CD4-positive, alpha-beta memory T cell (primary cell): ENCODE data around the gene C1orf174. TPM values are rescaled to one million over a fixed set of nuclear protein-coding genes. Genes with fewer than 3 reads are reported as not detected.

Experiments used
- CTCF ChIA-PET: fragments of 350-600 bp; sonication (Branson Sonifier 250); formaldehyde crosslinking; loops from one replicate; lab custom pipeline; 2021; ENCODE audit warnings: inconsistent platforms; ENCODE audit not compliant: partially characterized antibody; lab: Charles Lee
- POLR2A ChIA-PET: fragments of 350-600 bp; sonication (Branson Sonifier 250); formaldehyde crosslinking; loops from one replicate; lab custom pipeline; 2021; ENCODE audit not compliant: partially characterized antibody; lab: Charles Lee
- DNase-seq, 5 donors: peaks; one replicate each; pipeline versions ENCODE4 v3.0.0 to v3.0.0-alpha.2; 2020 to 2022; ENCODE audit warnings: mixed read lengths in 1 of 5
- H3K27ac ChIP-seq: one replicate; pipeline ENCODE4 v1.7.0; 2013; ENCODE audit warnings: low read depth, low read length
- H3K27me3 ChIP-seq: 2 replicates; pipeline ENCODE4 v1.7.0; 2013; ENCODE audit warnings: mild to moderate bottlenecking, low read length, moderate library complexity; ENCODE audit not compliant: insufficient read depth
- H3K36me3 ChIP-seq: 2 replicates; pipeline ENCODE4 v1.7.0; 2013; ENCODE audit warnings: mild to moderate bottlenecking, low read length, moderate library complexity; ENCODE audit not compliant: insufficient read depth
- H3K4me1 ChIP-seq: 2 replicates; pipeline ENCODE4 v1.7.0; 2013; ENCODE audit warnings: mild to moderate bottlenecking, low read length, moderate library complexity; ENCODE audit not compliant: insufficient read depth
- H3K4me3 ChIP-seq, 2 donors: one replicate each; pipeline ENCODE4 v1.7.0; 2013; ENCODE audit warnings: low read length in 2 of 2, mild to moderate bottlenecking in 1 of 2
- H3K9me3 ChIP-seq, 2 donors: one replicate each; pipeline ENCODE4 v1.7.0; 2013; ENCODE audit warnings: low read length in 2 of 2, control low read depth in 1 of 2; ENCODE audit not compliant: control insufficient read depth in 1 of 2
- H3K27ac Mint-ChIP-seq, 7 donors: one replicate each; pipeline ENCODE4 v1.8.0; 2020 to 2021; ENCODE audit warnings: mixed read lengths in 7 of 7, mild to moderate bottlenecking in 6 of 7, inconsistent platforms in 3 of 7, moderate library complexity in 3 of 7
- H3K27me3 Mint-ChIP-seq, 2 donors: one replicate each; pipeline ENCODE4 v1.8.0; 2020 to 2021; ENCODE audit warnings: mixed read lengths in 2 of 2
- H3K36me3 Mint-ChIP-seq, 2 donors: one replicate each; pipeline ENCODE4 v1.8.0; 2020 to 2021; ENCODE audit warnings: mixed read lengths in 2 of 2, inconsistent platforms in 1 of 2, mild to moderate bottlenecking in 1 of 2
- H3K4me1 Mint-ChIP-seq, 4 donors: one replicate each; pipeline ENCODE4 v1.8.0; 2020 to 2021; ENCODE audit warnings: mixed read lengths in 4 of 4, mild to moderate bottlenecking in 1 of 4
- H3K4me3 Mint-ChIP-seq, 8 donors: one replicate each; pipeline ENCODE4 v1.8.0; 2020 to 2021; ENCODE audit warnings: mixed read lengths in 8 of 8, mild to moderate bottlenecking in 7 of 8, moderate library complexity in 6 of 8, inconsistent platforms in 3 of 8
- H3K9me3 Mint-ChIP-seq, 8 donors: one replicate each; pipeline ENCODE4 v1.8.0; 2020 to 2021; ENCODE audit warnings: mixed read lengths in 8 of 8, mild to moderate bottlenecking in 5 of 8, inconsistent platforms in 3 of 8, moderate library complexity in 1 of 8
- intact Hi-C: fragments of 100-400 bp; cut with micrococcal nuclease; formaldehyde crosslinking; loops from one replicate; pipeline ENCODE4 v1.15.1; 2023
- polyA plus RNA-seq, 2 donors: library from polyadenylated mRNA; unstranded; fragments of 300-500 nt; fragmentation: Illumina TruSeq; gene quantifications; one replicate each; pipeline ENCODE4 v1.2.3, GENCODE V29; 2021
- total RNA-seq, 2 experiments: library from RNA; stranded (reverse); gene quantifications; one replicate each; pipeline ENCODE4 v1.2.3, GENCODE V29; 2021

The C1orf174 gene
- total and polyA plus RNA-seq, 4 experiments from 2014 or later, result 21.8 to 36.0 (median 34.3) TPM

DNA sequence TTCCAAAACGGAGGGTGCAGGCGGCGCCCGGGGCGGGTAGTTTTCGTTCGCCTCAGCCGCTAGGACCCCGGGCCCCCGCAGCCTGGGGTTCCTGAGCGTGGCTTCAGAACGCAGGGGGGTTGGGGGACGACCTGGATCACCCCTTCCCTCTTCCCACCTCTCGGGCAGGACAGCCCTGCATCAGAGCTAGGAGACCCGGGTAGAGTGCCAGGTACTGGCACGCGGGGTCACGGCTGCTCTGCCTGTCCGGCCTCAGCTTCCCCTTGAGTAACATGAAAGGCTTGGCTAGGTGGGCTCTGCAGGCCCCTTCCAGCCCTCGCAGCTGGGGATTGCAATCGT, 42.3 kb downstream of the C1orf174 start:
- Histone ChIP-seq H3K27ac (peak overlapping the region; percentile 71), H3K4me3 (peak overlapping the region; percentile 88 to 96), H3K4me1 (peaks cover 35% of the 10 kb centered on the region), H3K27me3 (no peaks in the 10 kb centered on the region), H3K9me3 (no peaks in the 10 kb centered on the region), H3K36me3 (no peaks in the 10 kb centered on the region)
- intact Hi-C loops, result loop anchor here (1.0 to 2.0 kb wide), 3 partner anchors 43 to 233 kb away; partner anchors contain the start of genes C1orf174, LRRC47 and TPRG1L
- POLR2A ChIA-PET, result interaction anchor here (2.4 to 4.8 kb wide), 3 partner anchors 10 to 61 kb away, joined by 9 to 73 read pairs (median 18); partner anchors contain the start of genes C1orf174 and LRRC47
- DNase-seq, result no peak
- Mint-ChIP-seq H3K4me3 (peak overlapping the region; percentile 95 to 99 (median 98)), H3K27me3 (no peaks in the 10 kb centered on the region), H3K4me1 (peaks cover 18 to 53% (median 35%) of the 10 kb centered on the region in 4 donors), H3K9me3 (no peaks in the 10 kb centered on the region), H3K27ac (peak overlapping the region in 1 of 7 donors; percentile 42), H3K36me3 (peaks cover 3 to 22% of the 10 kb centered on the region in 2 donors)
- CTCF ChIA-PET, result interaction anchor here (1.2 to 2.0 kb wide), 8 partner anchors 9 to 49 kb away, joined by 3 to 7 read pairs (median 4); no protein-coding TSS in a partner anchor

DNA sequence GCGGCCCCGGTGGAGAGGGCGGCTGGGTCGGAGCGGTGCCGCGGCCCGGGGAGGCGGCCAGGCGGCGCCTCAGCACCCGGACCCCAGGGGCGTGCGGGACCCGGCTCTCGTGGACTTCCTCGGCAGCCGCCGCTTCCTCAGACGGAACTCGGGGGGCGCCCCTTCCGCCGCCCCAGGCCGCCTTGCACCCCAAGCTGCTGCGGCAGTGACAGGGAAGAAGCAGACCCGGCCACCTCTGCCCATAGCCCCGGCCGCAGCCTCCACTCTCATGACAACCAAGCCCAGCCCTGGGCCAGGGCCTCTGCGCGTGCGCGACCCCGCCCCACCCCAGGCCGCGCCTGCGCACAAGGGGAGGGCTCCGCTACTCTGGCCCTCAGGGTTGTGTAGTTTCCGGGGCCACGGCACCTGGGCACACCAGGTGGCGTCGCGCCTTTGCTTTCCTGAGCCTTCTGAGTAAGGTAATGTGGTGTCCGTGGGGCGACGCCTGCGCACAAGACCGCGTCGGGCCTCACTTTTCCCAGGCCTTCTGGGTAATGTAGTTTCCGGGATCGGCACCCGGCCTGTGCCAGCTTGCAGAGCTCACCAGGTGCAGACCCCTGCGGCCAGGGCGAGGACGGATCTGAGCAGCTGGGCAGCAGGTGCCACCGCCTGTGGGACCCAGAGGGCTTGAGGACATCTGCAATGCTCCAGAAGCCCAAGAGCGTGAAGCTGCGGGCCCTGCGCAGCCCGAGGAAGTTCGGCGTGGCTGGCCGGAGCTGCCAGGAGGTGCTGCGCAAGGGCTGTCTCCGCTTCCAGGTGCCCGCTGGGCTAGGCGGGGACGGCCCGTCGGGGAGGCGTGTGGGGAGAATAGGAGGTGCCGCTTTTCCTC, 42.9 kb downstream of the C1orf174 start, which contains the start of the genes CEP104 and DFFB:
CEP104 (minus strand) TSS at position 289 of the 868 bp plus-strand sequence. CDS start 4,804 bp downstream, outside the sequence.
DFFB (plus strand) TSS at position 554 of the 868 bp plus-strand sequence; CDS start at position 682, 128 bp downstream.
- Histone ChIP-seq H3K27me3 (no peaks in the 10 kb centered on the region), H3K4me1 (peaks cover 35% of the 10 kb centered on the region), H3K9me3 (no peaks in the 10 kb centered on the region), H3K27ac (peak within 1 kb of the TSS; percentile 71), H3K36me3 (no peaks in the 10 kb centered on the region), H3K4me3 (peak within 1 kb of the TSS; percentile 88 to 96)
- ChIA-PET POLR2A (interaction anchor here (1.3 to 4.8 kb wide), 4 partner anchors 9 to 61 kb away, joined by 3 to 73 read pairs (median 14); partner anchors contain the start of genes C1orf174 and LRRC47), CTCF (interaction anchor here (1.2 to 2.0 kb wide), 7 partner anchors 9 to 49 kb away, joined by 3 to 7 read pairs (median 4); no protein-coding TSS in a partner anchor)
- Mint-ChIP-seq H3K4me1 (peaks cover 18 to 56% (median 35%) of the 10 kb centered on the region in 4 donors), H3K4me3 (peak within 1 kb of the TSS; percentile 95 to 99 (median 98)), H3K9me3 (no peaks in the 10 kb centered on the region), H3K27ac (peak within 1 kb of the TSS; percentile 88 to 98 (median 96)), H3K27me3 (no peaks in the 10 kb centered on the region), H3K36me3 (peaks cover 3 to 18% of the 10 kb centered on the region in 2 donors)
- intact Hi-C loops, result loop anchor here (1.0 to 2.0 kb wide), 3 partner anchors 43 to 232 kb away; partner anchors contain the start of genes C1orf174, LRRC47 and TPRG1L
- DNase-seq, result peak; percentile 99

DNA sequence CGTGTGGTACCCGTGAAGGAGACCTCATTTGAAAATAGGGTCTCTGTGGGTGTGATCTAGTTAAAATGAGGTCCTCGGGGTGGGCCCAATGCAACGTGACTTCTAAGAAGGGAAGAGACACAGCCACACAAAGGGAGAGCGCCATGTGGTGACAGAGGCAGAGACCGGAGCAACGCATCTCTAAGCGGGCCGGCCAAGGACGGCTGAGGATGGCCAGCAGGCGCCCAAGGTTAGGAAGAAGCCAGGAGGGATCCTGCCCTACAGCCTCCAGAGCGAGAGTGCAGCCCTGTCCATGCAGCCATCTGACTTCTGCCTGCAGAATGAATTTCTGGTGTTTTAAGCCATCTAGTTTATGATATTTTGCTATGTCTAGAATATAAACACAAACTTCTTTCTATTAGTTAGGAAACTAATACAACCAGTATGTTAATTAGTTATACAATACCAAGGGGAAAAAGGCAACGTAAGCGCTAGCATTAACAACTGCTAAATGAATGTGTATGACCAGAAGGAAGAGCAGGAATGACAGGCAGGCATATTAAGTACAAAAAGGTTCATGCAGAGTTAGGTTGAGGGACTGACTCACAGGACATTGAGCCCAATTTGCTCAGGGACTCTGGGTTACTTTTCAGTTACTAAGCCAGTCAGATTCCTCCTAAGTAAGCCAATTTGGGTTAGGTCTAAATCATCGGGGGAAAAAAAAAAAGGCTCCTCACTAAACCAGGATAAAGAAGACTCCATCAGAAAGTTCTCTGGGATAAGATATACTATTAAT, 47.2 kb downstream of the C1orf174 start:
- H3K9me3 Mint-ChIP-seq, result no peaks in the 10 kb centered on the region
- Histone ChIP-seq H3K36me3 (peaks cover 17% of the 10 kb centered on the region), H3K4me1 (peaks cover 20% of the 10 kb centered on the region), H3K4me3 (no peak overlapping the region), H3K9me3 (no peaks in the 10 kb centered on the region), H3K27me3 (no peaks in the 10 kb centered on the region), H3K27ac (no peak overlapping the region)
- CTCF ChIA-PET, result no interaction called here
- intact Hi-C loops, result no loop called here
- peaks cover 20 to 44% of the 10 kb centered on the region in 2 donors for H3K36me3 Mint-ChIP-seq
- no peak overlapping the region for H3K4me3 Mint-ChIP-seq
- H3K4me1 Mint-ChIP-seq, result peaks cover 13 to 37% (median 17%) of the 10 kb centered on the region in 4 donors
- H3K27ac Mint-ChIP-seq, result peak overlapping the region in 2 of 7 donors; percentile 23 to 47
- no peak for DNase-seq
- no peaks in the 10 kb centered on the region for H3K27me3 Mint-ChIP-seq
- POLR2A ChIA-PET, result no interaction called here

DNA sequence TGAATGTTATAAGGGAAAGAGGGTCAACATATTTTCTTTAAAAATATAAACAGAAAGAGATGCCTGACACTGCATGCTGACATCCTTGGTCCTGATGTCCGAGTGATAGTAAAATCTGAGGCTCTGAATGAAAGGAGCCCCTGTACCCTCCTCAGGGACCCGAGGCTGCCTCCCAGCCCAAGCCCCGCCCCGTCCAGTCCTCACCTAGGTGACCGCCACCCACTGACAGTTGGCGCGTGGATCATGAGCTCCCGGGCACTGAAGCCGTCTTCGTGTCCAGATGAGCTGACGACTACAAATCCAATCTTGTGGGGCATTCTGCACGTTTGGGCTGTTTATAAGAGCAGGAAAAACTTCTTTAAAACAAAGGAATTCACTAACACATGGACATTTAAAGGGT, 48.0 kb downstream of the C1orf174 start:
- H3K4me3 ChIP-seq, result no peak overlapping the region
- intact Hi-C loops, result no loop called here
- Mint-ChIP-seq H3K4me3 (no peak overlapping the region), H3K27me3 (no peaks in the 10 kb centered on the region), H3K36me3 (peaks cover 21 to 48% of the 10 kb centered on the region in 2 donors), H3K9me3 (no peaks in the 10 kb centered on the region), H3K27ac (no peak overlapping the region), H3K4me1 (peaks cover 11 to 32% (median 14%) of the 10 kb centered on the region in 4 donors)
- no peaks in the 10 kb centered on the region for H3K9me3 ChIP-seq
- no peak overlapping the region for H3K27ac ChIP-seq
- peaks cover 17% of the 10 kb centered on the region for H3K36me3 ChIP-seq
- peaks cover 14% of the 10 kb centered on the region for H3K4me1 ChIP-seq
- CTCF ChIA-PET, result no interaction called here
- H3K27me3 ChIP-seq, result no peaks in the 10 kb centered on the region
- POLR2A ChIA-PET, result no interaction called here
- DNase-seq, result no peak

DNA sequence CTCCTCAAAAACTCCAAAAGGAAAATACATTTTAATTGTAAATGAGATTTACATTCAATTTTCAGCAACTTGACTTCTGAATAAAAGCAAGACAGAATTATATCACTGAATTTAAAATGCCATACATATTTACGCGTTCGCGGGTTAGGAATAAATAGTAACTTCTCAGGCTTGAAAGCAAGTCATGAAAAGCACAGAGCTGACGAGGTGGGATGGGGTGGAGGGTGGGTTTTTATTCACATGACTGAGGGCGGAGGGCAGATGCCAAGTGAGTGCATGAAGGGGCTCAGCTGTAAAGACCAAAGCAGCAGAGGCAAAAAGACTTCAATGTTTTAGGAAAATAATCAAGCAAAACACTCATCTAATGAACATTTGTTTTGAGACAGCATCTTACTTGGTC, 48.8 kb downstream of the C1orf174 start:
- H3K27me3 Mint-ChIP-seq, result no peaks in the 10 kb centered on the region
- ChIA-PET POLR2A (no interaction called here), CTCF (no interaction called here)
- no peak overlapping the region for H3K27ac Mint-ChIP-seq
- H3K27ac ChIP-seq, result no peak overlapping the region
- no peaks in the 10 kb centered on the region for H3K9me3 Mint-ChIP-seq
- H3K4me3 ChIP-seq, result no peak overlapping the region
- H3K4me1 Mint-ChIP-seq, result peaks cover 11 to 30% (median 12%) of the 10 kb centered on the region in 4 donors
- peaks cover 25 to 52% of the 10 kb centered on the region in 2 donors for H3K36me3 Mint-ChIP-seq
- H3K4me1 ChIP-seq, result peaks cover 12% of the 10 kb centered on the region
- H3K27me3 ChIP-seq, result no peaks in the 10 kb centered on the region
- H3K4me3 Mint-ChIP-seq, result no peak overlapping the region
- intact Hi-C loops, result no loop called here
- H3K9me3 ChIP-seq, result no peaks in the 10 kb centered on the region
- DNase-seq, result no peak
- peaks cover 17% of the 10 kb centered on the region for H3K36me3 ChIP-seq

DNA sequence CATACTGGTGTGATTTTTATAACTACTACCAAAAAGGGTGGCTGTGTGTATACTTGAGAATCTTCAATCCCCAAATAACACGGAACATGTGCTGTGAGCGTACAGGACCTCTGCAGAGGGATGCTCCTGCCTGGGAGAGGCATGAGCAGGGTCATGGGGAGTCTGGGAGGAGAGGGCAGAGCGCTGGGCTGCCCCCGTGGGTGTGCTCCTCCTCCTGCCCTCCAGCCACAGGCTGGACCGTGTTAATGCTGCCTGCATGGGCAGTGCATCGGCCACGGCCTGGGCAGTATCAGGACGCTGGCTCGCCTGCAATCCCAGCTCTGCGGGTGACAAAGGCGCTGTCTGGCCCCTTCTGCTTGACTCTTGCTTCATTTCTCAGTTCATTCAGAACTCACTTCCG, 49.2 kb downstream of the C1orf174 start:
- DNase-seq, result no peak
- Mint-ChIP-seq H3K36me3 (peaks cover 25 to 52% of the 10 kb centered on the region in 2 donors), H3K9me3 (no peaks in the 10 kb centered on the region), H3K4me1 (peaks cover 8 to 26% (median 11%) of the 10 kb centered on the region in 4 donors), H3K27me3 (no peaks in the 10 kb centered on the region), H3K4me3 (no peak overlapping the region), H3K27ac (no peak overlapping the region)
- Histone ChIP-seq H3K36me3 (peaks cover 20% of the 10 kb centered on the region), H3K27ac (no peak overlapping the region), H3K4me1 (peaks cover 7% of the 10 kb centered on the region), H3K27me3 (no peaks in the 10 kb centered on the region), H3K4me3 (no peak overlapping the region), H3K9me3 (no peaks in the 10 kb centered on the region)
- POLR2A ChIA-PET, result no interaction called here
- CTCF ChIA-PET, result no interaction called here
- intact Hi-C loops, result no loop called here
